Activated CD4-positive, alpha-beta T cell treated with anti-CD3 and anti-CD28 coated beads for 48 hours (primary cell): ENCODE results near the gene CAMSAP2.
"Not testable (repeated sequence)": the region's sequence is repeated elsewhere in the genome, so short reads cannot be mapped to it uniquely, and the experiment has no call there.

ENCODE experiments used
- DNase-seq: peaks from one replicate; pipeline ENCODE4 v3.0.0-alpha.2; 2020

CAMSAP2 gene

DNA sequence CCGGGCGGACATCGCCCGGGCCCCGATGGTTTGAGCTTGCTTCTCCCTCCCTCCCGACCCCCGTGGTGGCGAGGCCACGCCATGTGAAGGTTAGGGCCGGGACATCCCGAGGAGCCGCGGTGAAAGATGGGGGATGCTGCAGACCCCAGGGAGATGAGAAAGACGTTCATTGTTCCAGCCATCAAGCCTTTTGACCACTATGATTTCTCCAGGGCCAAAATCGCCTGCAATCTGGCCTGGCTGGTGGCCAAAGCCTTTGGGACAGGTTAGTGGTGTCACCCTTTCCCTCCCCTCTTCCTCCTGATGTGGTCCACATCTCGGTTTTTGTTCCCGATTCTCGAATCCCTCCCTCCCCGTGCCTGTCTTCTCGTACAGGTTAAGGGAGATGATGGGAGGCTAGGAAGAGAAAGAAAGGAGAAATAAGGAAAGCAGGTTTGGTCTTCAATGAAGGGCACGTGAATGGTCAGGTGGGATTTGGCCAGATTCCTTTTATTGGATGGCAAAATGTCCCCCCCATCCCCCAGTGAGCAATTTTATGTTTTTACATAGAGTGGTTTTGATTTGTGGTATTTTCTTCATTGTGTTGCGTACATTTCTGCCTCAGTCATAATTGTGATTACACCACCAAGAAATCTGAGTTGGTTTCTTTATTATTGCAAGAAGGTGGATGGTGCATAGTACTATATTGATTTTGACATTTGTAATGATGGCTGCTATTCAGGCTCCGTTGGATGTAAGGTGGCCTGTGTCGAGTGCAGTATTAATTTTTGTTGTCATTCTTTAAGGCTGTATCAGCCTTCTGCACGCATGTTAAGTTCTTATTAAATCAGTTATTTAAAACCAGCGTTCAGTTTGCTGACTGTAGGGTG lies 1.2 kb downstream of the CAMSAP2 start:
- no peak for DNase-seq

DNA sequence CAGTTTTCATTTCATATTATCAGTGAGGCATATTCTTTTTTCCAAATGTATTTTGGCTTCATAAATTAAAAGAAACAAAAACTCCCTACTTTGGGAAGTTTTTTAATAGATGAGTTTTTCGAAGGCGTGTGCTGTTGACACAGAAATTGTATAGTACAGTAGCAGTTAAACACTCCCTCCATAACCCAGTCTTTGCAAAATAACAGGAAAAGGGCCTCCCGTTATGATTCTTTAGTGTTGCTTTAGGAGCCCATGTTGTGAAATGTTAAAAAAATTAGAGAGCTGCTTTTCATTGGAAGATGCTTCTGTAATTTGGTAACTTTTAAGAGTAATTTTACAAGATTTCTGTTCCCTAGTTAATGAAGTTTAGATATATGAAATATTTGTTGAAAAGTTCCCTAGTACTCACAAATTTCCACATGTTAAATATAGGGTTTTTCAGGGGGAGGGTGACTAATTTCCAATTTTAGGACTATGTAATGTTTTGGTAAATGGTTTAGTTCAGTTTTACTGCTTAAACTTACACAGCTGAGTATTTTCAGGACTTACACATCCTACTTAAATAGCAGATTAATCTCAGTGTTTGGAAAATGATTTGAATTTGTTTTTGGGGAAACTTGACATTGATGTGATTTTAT lies 2.0 kb downstream of the CAMSAP2 start:
- no peak for DNase-seq

DNA sequence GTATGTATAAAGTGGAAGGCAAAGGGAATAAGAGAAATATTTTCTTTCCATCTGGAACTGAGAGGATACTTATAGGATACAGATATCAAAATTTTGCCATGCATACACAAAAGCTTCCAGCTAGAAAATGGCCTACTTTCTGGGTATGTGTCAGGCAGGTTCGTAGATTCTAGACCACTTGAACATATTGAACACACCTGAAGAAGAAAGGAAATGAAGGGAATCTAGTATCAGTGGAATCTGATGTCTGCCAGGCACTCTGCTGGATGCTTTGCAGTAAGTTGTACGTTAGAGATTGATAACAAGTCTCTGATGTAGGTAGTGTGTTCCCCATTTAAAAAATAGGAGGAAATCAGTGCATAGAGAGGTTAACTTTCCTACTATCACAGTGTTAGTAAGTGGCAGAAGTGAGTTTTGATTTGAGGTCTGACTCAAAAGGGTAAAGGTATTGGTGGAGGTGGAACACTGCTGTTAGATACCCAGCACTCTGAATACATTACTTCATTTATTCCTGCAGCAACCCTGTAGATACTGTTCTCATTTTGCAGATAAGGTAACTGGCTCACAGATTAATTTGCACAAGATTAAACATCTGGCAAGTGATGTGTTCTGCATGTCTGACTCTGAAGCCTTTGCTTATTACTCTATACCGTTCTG lies 3.0 kb downstream of the CAMSAP2 start:
- DNase-seq = no peak

DNA sequence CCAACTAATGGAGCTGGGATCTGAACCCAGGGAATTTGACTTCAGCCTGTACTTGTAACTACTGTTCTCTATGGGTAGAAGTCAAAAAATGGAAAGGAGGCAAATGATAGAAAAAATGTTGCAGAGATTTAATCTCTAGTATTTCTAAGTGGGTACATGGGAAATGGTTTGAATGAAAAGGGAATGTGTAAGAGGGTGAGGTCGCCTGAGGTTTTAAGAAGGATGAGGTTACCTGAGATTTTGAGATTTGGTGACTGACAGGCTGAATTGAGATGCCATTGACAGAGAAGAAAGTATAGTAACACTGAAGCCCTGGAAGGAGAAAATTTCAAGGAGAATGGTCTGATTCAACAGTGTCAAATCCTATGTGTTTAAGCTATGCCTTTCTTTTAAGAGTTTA lies 5.5 kb downstream of the CAMSAP2 start:
- no peak for DNase-seq

DNA sequence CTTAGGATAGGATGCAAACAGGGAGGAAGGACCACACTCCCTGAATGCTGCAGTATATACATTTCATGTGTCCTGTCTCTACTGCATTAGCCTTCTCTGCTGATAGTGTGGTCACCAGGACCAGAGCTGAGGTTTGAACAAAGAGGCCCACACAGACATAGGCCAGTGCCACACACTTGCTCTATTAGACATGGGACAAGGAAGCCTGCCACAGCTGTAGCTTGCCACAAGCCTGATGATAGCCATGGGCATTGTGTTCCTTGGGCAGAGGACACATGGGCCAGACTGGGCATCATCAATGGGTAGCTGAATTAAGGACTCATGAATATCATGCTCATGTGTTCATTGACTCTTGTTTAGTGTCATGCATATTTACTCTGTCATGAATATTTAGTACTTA lies 10.4 kb downstream of the CAMSAP2 start:
- no peak for DNase-seq

DNA sequence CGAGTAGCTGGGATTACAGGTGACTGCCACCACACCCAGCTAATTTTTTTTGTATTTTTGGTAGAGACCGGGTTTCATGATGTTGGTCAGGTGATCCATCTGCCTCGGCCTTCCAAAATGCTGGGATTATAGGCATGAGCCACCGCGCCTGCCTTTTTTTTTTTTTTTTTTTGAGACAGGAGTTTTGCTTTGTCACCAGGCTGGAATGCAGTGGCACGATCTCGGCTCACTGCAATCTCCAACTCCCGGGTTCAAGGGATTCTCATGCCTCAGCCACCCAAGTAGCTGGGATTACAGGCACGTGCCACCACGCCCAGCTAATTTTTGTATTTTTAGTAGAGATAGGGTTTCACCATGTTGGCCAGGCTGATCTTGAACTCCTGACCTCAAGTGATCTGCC lies 12.1 kb downstream of the CAMSAP2 start:
- not testable (repeated sequence) for DNase-seq

DNA sequence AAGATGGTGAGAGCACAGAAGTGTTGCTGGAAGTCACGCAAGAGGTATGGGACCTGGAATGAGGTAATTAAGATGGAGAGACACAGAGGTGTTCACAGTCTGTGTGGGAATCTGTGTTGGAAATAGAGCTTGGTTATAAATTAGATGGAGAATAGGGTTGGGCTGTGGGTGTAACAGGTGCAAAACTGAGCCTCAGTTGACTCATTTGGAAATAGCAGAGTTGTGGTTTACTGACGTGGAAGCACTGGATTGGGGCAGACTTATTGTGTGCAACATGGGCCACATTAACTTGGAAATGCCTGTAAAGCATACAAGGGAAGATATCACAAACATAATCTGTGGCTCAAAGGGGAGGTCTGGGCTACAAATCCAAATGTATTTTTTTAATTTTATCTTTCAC lies 13.0 kb downstream of the CAMSAP2 start:
- DNase-seq = peak; percentile 25

DNA sequence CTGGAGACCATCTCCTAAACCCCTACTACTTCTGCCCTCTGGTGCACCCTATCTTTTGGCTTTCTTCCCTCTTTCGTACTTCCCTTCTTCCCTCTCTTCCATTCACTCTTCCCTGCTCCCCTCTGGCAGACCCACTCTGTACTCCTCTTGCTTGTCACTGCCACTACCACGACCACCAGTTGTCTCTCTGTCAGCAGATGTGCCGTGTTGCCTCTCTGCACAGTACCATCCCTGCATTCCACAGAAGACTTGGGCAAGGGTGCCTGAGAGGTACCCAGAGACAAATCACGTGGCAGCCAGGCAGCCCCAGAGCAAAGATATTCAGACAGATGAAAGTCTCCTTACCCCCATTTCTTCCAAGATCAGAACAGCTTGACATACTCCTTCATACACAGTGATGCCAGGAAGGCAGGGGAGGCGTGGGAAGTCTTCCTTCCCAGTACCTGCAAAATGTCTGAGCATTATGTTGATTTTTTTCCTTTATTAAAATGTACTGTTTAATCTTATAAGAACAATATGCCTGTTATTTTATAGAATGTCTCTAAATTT lies 15.0 kb downstream of the CAMSAP2 start:
- DNase-seq = no peak

DNA sequence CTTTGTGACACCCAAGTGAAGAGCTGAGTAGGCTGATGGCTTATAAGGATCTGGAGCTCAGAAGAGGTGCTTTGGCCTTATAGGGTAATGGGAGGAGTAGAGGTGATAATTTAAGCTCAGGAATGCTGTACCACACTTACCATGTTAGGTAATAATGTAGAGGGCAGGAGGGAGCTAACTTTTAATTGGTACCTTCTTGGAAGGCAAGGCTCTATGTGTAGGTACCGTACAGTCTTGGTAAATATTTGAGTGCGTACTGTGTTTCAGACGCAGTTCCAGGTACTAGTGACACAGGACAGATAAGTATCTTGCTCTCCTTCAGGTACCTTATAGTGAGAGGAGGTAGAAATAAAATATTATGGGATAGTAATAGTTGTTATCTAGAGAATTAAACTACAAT lies 16.8 kb downstream of the CAMSAP2 start:
- DNase-seq = no peak

DNA sequence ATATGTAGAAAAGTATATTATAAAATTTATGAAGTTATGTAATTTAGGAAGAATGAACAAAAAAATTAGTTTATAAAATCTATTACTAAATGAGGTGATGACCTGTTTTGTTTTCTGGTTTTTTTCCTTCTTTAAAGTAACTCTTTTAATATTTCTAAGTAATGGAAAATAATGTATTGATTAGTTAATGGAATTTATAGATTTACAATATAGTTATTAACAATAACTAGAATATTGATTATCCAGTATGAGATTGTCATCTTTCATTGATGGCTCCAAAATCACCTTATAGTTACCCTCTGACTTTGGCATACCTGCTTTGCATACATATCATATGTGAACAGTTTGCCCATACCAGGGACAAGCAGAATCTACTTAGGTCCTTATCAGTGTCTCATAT lies 23.4 kb downstream of the CAMSAP2 start:
- no peak for DNase-seq

DNA sequence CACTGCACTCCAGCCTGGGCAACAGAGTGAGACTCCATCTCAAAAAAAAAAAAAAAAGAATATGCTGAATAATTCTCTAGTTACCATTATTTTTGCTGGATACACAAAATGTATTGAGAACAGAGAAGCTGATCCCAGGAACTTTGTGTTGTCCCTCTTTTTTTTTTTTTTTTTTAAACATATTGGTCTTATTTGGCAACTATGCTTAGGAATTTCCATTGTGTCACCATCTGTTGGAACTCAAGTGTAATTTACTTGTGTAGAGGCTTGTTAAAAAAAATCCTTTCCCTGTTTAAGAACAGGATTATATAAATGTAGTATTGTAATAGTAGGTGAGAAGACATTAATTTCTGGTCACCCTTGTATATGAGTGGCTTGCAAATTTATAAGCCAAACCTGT lies 28.6 kb downstream of the CAMSAP2 start:
- DNase-seq = no peak

DNA sequence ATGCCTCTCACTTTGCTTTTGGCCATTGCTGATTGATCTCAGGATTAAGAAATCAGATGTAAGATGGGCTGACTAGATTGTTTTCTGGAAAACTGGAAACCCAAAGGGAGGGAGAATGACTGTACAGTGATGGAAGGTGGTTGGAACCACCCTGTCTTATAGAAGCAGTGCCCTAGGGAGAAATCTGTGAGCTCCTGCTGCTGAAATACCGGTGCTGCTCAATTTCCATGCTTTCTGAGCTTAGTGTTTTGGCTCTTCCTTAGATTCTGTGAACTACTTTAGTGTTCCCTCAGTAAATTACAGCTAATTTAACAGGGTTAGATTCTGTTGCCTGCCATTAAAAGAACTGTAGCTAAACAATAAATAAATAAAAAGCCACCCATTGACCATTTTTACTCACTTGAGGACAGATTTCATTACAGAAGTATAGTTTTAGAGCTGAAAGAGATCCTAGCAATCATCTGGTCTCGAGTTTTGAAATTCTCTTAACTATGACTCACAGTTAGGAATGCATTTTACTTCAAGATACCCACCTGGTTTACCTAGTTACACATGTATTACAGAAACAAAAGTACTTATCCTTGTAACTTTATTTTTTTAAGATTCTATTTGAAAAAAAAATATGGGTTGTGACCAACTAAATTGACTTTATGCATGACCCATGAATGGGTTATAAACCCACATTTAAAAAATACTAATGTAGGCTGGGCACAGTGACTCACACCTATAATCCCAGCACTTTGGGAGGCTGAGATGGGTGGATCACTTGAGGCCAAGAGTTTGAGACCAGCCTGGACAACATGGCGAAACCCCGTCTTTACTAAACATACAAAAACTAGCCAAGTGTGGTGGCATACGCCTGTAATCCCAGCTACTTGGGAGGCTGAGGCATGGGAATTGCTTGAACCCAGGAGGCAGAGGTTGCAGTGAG lies 33.2 kb downstream of the CAMSAP2 start:
- DNase-seq = no peak

DNA sequence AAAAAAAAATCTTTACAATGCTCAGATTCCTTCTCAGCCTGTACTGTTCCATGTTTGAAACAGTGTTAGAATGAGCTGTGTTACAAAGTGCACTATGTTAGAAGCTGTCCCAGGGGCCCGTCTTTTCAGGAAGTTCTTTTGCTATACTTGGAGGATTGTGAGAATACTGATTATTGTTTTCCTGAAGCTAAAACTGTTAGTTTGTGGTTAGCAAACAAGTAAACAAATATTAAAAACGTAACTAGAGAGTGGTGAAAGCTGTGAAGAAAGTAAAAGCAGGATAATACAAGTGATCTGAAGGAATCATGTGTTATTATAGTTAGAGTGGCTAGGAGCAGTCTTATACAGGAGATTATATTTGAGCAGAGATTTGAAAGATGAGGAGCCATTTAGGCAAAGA lies 35.6 kb downstream of the CAMSAP2 start:
- no peak for DNase-seq

DNA sequence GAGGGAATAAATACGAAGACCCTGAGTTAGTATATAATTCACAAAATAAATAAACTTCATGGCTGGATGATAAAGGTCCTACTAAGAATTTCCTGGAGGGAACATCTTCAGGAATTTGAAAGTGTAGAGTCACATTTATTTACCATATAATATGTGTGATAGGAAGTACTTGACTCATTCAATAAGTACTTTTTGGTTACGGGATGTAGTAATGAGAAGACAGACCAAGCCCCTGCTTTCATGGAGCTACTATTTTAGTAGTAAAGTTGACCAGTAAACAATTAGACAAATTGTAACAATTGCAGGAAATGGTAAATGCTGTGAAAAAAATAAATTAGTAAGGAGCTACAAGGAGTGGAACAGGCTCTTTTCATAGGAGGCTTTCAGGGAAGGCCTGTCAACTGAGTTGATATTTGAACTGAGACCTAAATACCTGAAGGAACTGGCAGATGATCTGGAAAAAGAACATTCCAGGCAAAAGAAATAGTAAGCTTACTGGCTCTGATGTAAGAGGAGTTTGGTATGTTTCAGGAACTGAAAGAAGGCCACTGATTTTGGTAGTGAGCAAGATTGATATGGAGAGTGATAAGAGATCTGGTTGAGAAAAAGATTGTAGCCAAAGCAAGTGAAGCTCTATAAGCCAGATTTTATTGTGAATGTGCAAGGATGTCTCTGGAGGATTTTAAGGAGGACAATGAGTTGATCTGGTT lies 36.2 kb downstream of the CAMSAP2 start:
- DNase-seq = no peak

DNA sequence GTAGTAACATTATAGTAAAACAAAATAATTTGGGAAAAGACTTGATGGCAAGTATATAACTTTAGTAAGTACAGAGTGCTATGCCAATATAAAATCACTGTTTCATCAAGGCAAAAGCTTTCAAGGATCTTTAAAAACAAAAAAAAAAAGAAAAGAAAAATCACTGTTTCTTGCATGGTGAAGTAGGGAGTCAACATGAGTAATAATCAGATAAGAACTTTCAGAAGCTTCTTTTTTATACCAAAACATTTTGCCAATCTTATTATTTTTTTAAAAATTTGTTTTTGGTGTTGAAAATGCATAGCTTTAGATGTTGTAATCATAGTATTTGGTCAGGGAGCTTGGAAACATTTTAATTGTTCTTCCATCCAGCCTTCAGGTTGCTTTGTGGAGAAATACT lies 37.2 kb downstream of the CAMSAP2 start:
- no peak for DNase-seq

DNA sequence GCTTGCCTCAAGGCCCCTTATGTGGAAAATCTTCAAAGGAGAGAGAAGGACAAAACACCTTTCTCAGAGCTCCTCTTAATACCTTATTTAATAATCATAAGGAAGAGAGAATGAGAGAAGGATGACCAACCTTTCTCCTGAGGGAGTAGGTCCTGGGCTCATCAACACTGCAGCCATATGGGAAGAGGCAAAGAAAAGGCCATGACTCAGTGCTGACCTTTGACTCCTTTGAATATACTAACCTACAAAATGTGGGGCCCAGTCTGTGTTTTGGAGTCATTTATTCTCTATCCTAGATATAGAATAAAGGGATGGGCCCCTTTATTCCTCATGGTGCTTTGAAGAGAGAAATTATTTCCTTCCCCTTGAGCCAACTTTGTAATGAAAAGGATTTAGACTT lies 38.3 kb downstream of the CAMSAP2 start:
- DNase-seq = no peak

DNA sequence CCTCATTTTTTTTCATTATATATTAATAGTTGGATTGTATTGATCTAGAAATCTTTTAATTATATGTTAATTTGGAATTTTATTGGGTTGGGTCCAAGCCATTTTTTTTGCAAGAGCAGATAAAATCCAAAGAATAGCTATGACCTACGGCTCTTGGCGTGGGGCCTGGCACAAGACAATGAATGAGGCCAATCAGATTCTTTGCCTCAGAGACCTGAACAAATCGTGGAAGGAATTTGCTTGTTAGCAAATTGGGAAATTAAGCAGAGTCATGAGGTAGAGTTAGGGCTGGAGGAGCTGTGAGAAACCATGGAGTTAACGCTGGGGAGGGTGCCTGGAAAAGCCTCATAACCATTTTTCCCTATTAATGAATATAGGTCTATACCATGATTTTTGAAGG lies 40.1 kb downstream of the CAMSAP2 start:
- DNase-seq = no peak

DNA sequence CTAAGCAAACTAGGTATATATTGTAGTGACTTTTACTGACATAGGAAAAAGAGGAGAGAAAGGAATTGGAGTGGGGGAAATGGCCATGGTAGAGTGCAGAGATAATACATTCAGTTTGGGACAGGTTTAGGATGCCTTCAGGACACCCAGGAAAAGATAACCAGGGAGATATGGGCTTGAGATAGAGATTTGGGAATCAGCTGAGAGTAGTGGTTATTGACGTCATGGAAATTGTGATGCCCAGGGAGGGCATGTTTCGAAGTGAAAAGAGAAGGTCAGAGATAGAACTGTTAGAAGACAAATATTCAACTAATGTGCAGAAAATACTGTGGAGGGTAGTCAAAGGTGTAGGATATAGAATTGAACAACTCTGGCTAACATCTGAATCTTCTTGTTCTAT lies 40.6 kb downstream of the CAMSAP2 start:
- no peak for DNase-seq

DNA sequence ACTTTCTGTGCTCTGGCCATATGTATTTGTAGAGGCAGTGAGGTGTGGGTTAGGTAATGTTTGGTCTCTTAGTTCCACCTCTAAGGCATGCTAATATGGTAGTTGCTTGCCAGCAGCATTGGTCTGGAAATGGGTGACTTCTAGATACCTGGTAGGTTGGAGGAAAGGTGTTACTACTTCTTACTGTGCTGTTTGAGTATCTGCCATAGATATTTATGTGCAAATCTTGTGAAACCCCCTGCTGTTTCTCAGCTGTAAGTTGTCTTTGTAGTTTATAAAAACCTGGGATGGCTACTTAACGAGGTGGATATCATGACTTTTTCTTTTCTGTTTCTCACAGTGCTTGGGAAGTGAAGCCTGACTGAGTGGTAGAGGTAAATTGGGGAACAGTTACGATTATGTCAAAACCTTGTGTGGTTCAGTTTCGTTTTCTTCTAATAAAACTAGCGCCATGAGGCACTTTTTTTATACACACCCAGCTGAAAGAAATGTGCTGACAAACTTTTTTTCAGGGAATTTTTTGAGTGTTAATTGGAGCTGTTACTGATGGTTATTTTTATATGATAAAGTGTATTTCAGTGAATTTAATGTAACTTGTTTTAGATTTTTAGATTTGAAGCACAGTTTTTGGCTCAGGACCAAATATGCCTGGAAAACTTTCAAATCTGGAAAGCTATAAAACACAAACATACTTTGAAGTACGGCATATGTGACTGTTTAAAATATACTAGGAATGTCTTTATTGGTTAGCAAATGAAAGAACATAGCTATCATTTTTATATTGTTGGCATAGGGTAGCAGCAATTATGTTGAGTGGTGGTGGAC lies 42.1 kb downstream of the CAMSAP2 start:
- DNase-seq = no peak

DNA sequence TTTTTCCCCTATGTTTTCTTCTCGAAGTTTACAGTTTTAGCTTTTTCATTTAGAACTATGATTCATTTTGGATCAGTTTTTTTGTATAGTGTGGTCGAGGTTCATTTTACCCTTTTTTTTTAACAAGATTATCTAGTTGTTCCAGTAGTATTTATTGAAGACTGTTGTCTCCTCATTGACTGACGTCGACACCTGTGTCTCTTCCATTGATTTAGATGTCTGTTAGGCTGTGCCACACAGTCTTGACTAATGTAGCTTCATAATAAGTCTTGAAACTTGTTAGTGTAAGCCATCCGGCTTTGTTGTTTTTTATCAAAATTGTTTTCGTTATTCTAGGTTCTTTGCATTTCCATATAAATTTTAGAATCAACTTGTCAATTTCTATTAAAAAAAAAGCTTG lies 45.2 kb downstream of the CAMSAP2 start:
- no peak for DNase-seq

DNA sequence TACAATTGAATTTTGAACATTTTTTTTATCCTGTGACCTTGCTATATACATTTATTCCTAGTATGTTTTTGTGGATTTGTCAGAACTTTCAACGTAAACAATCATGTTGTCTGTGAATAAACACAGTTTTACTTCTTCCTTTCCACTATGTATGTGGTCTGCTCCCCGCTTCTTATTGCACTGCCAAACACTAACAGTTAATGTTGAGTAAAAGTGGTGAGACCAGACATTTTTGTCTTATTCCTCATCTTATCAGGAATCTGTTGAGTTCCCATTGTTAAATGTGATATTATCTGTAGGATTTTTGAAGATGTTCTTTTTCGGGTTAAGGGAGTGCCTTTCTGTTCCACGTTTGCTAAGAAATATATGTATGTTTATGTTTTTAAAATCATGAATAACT lies 45.9 kb downstream of the CAMSAP2 start:
- no peak for DNase-seq
